Mammary epithelial cell (primary cell): ENCODE data around the gene PKIB.

ENCODE experiments used
- EZH2 ChIP-seq: IDR thresholded peaks from 2 replicates; pipeline ENCODE4 v1.6.1; 2012; ENCODE audit warnings: low read length, inconsistent platforms, borderline replicate concordance
- TF ChIP-seq, protein P1 (sequence below), 2 donors: IDR thresholded peaks in 1 of 2; conservative IDR thresholded peaks in 1 of 2; 2 replicates each; pipeline ENCODE4 v1.5.1; 2011 to 2012; ENCODE audit warnings: inconsistent platforms in 2 of 2, low read length in 2 of 2, mild to moderate bottlenecking in 2 of 2, control low read depth in 1 of 2, low read depth in 1 of 2; ENCODE audit not compliant: insufficient read depth in 1 of 2; ENCODE audit errors: extremely low read depth in 1 of 2

DNA sequence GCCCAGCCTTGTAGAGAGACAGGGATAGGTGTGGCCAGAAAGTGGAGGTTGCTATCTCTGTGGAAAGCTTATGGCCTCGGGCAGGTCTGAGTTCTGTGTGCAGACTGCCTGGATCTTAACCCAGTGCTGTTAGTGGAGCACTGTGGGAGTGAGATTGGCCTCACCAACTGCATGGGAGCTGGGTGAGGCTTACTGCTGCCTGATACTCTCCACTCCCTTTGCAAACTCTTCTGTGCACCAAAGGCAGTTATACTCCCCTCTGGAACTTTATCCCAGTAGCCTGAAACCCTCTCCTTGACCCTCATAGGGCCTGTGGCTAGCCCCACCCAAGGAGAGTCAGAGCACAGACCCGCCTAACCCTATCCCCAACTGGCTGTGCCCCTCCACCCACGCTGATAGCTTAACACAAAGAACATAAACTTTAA lies 41.4 kb upstream of the PKIB start:
- TF ChIP-seq, protein P1, sequence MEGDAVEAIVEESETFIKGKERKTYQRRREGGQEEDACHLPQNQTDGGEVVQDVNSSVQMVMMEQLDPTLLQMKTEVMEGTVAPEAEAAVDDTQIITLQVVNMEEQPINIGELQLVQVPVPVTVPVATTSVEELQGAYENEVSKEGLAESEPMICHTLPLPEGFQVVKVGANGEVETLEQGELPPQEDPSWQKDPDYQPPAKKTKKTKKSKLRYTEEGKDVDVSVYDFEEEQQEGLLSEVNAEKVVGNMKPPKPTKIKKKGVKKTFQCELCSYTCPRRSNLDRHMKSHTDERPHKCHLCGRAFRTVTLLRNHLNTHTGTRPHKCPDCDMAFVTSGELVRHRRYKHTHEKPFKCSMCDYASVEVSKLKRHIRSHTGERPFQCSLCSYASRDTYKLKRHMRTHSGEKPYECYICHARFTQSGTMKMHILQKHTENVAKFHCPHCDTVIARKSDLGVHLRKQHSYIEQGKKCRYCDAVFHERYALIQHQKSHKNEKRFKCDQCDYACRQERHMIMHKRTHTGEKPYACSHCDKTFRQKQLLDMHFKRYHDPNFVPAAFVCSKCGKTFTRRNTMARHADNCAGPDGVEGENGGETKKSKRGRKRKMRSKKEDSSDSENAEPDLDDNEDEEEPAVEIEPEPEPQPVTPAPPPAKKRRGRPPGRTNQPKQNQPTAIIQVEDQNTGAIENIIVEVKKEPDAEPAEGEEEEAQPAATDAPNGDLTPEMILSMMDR (conservative IDR thresholded peaks at IDR 0.05 in 1 of 2, IDR thresholded peaks at IDR 0.05 in 1 of 2; ENCODE audit: extremely low read depth in 1 of 2, insufficient read depth in 1 of 2, low read depth in 1 of 2, low read length in 2 of 2) = no peak
- no peak for TF ChIP-seq EZH2
